Measurements from ENCODE around the gene CARD10.
A peak's percentile ranks its signal among the peaks of the same experiment; 100 is the strongest.

CARD10 gene

GRCh38 chr22:37462436-37462835 lies 56.8 kb downstream of the CARD10 start:
- no peak for DNase-seq

DNA sequence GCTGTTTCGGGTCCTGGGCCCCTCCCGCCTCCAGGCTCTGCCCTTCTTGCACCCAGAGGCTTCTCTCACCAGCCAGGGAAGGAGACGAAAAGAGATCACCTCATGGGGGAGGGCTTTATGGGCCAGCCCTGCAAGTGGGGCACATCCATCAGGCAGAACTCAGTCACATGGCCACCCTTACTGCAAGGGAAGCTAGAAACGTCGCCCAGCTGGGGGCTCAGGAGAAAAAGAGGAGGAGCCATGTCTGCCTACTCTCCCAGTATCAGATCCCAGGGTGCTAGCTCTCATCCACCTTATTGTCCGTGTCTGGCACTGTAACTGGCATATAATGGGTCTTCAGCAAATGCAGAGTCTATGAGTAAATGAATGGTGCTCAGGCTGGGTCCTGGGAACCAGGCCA lies 57.3 kb downstream of the CARD10 start:
- no peak for DNase-seq

GRCh38 chr22:37460684-37461083 lies 58.5 kb downstream of the CARD10 start:
- no peak for DNase-seq

GRCh38 chr22:37459206-37459605 lies 60.0 kb downstream of the CARD10 start:
- no peak for DNase-seq

DNA sequence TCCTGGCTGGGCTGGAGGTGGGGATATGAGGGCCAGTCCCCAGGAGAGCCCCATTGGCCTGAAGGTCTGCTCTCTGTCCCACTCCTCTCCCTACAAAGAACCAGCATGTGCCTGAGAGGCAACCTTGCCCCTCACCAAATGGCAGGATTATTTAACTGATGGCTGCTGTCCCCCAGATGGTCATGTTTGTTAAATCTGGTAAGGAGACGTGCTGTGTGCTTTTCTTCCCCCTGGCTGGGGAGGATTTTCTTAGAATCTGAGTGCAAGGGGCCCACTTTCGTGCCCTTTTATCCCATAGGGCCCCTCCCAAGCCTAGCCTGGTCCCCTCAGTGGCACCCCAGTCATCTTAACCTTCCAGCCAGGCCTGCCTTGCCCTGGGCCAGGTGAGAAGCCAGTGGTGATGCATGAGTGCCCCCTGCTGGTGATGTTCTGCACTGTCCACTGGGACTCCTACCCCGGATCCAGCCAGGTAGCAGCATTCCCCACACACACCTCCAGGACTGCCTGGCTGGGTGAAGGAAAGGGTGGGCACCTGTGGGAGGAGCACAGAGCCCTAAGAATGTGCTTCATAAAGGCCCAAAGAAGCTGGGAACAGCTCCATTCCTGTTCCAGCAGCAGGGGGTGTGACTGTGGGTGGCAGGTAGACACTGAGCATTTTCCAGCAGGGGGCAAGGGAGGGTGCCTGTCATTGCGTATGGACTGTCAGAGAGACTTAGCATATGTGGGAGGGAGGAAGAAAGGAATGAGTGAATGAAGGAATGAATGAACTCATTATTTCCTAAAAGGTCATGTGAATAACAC lies 61.9 kb downstream of the CARD10 start:
- peak; percentile 85 for DNase-seq

- DNase-seq = no peak
Observed at GRCh38 chr22:37456346-37456745, 62.9 kb downstream of the CARD10 start.

DNA sequence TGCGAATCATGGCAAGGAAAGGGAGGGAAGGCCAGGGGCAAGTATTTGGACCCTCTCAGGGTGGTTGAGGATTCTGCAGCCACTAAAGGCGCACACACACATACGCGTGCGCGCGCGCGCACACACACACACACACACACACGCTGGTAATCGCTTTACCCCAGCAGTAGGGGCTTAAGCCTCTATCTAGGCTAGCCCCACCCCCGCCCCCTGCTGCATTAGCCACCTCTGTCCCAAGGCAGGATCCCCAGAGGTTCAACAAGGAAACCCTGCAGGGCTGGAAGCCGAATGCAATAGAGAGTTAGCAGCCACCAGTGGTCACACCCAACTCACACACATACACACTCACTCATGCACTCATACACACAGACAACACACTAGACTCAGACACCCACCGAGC lies 63.3 kb downstream of the CARD10 start:
- DNase-seq = no peak

GRCh38 chr22:37454857-37455686 lies 64.1 kb downstream of the CARD10 start:
- DNase-seq = no peak

- no peak for DNase-seq
Observed at GRCh38 chr22:37453696-37454095, 65.5 kb downstream of the CARD10 start.

DNA sequence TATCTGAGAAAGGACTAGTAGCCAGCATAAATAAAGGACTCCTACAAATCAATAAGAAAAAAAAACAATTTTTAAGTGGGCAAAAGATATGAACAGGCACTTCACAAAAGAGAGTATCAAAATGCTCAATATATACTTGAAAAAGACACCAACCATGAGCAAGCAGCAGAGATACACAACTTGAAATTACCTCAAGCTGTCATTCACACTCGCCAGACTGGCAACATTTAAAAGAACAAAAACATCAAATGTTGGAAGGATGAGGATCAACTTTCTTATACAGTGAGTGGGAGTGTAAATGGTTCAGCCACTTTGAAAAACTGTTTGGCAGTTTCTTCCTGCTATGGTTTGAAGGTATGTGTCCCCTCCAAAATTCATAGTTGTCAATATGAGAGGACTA lies 68.0 kb downstream of the CARD10 start:
- DNase-seq = no peak

GRCh38 chr22:37449331-37450001 lies 69.7 kb downstream of the CARD10 start:
- DNase-seq = no peak

GRCh38 chr22:37448516-37449127 lies 70.6 kb downstream of the CARD10 start:
- DNase-seq = no peak

DNA sequence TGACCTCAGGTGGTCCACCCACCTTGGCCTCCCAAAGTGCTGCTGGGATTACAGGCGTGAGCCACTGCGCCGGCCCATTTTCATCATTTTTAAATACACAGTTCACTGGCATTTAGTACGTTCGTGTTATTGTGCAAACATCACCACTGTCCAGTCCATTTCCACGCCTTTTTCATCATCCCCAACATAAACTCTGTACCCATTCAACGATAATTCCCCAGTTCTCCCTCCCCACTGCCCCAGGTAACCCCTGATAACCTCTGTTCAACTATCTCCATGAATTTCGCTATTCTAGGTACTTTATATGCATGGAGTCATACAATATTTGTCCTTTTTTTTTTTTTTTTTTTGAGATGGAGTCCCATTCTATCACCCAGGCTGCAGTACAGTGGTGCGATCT lies 73.7 kb downstream of the CARD10 start:
- no peak for DNase-seq

GRCh38 chr22:37443977-37444376 lies 75.2 kb downstream of the CARD10 start:
- DNase-seq = no peak

DNA sequence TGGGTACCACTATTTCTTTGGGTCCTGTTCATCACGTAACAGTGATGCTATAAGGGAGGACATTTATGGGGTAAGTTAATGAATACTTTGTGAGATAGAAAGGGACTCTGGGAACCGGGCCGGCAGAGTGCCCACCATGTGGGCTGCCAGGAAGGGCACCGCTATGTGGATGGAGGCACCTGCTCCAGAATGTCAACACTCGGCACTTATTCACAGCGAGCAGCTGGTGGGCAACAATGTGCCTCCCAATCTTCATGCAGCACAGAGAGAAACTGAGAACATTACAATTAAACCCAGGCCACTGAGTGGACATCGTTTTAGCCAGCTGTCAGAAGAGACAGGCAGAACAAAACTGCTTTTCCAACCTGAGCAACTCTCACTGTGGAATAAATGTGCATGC lies 76.1 kb downstream of the CARD10 start:
- no peak for DNase-seq

- DNase-seq = peak; percentile 60
Observed at GRCh38 chr22:37442537-37442936, 76.7 kb downstream of the CARD10 start.

GRCh38 chr22:37442135-37442534 lies 77.1 kb downstream of the CARD10 start:
- no peak for DNase-seq

- no peak for DNase-seq
Observed at GRCh38 chr22:37440875-37441274, 78.3 kb downstream of the CARD10 start.

Measured in activated CD4-positive, alpha-beta T cell treated with anti-CD3 and anti-CD28 coated beads, Interleukin-10, Interleukin-2, amounts not matched to agents 100 ng/mL and 50 ng/mL, durations not matched to agents 16 hours and 8 hours (primary cell).